ENCODE measurements around the gene ESRRG.
"Not testable (repeated sequence)": the region's sequence is repeated elsewhere in the genome, so short reads cannot be mapped to it uniquely, and the experiment has no call there.

The ESRRG gene

DNA sequence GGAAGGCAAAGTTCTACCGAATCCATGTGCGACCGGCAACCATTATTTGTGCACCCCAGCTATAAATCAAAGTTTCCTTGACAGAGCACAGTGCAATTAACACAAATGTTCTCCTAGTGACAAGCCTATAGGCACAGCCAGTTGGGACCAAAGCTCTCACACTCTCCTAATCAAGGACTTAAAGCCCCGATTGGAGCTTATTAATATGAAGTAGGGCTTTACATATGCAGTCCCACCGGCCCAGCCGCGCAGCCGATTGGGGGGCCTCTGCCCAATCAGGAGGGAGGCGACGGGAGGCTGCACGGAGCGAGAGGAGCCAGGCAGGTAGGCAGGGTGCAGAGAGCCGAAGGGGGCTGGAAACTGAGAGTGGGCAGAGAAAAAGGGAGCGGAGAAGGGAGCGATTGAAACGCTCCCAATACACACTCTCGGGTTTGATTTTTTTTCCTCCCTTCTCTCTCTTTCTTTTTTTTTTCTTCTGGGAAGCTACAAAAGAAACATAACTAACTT is at the start of gene ESRRG:
Gene ESRRG (minus strand): TSS at position 156 of the 507 bp plus-strand sequence. CDS start 130 bp downstream, at position 26.
- DNase-seq = no peak

DNA sequence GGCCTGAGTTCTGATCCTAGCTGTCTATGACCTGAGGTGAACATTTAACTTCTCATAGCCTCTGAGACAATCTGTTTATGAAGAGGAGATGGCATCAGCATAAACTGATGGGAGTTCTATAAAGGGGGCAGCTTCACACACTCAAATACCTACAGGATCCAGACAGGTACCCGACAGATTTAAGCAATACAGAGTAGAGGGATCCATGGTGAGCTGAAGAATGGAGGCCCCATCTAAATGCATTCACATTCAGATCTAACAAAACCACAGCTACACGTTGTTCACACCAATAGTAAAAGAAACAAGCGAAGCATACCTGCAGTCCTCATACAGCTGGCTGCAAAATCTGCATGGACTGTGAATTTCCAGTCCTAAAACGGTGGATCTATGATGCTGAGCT is 48.7 kb upstream of the ESRRG start:
- no peak for DNase-seq

DNA sequence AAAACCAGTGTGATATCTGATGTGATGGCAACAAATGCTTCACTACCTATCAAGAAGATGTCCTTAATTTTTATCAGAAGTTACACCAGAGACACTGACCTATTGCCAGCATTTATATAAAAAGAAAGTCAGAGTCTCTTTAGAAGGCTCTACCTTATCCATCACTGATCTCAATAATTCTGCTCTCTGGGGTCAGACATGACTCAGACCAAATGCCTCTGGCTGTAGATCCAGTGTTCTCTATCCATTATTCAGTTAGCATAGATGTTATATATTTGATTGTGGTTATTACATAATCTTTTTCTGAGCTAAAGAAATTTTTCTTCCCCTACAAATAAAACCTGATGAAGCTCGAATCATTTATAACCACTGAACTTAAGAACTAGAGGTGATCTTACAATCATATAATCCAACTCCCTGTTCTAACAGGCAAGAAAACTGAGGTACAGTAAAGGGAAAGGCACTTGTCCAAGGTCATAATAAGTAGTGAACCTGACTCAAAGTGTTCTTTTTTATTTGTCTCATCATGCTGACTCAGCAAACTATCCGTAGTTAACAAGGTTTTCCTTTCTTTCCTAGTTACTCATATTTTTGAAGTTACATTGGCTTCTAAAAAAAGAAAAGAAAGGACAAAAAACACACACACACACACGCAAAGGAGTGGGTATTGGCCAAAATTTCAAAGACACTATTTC is 43.6 kb upstream of the ESRRG start:
- DNase-seq = no peak

DNA sequence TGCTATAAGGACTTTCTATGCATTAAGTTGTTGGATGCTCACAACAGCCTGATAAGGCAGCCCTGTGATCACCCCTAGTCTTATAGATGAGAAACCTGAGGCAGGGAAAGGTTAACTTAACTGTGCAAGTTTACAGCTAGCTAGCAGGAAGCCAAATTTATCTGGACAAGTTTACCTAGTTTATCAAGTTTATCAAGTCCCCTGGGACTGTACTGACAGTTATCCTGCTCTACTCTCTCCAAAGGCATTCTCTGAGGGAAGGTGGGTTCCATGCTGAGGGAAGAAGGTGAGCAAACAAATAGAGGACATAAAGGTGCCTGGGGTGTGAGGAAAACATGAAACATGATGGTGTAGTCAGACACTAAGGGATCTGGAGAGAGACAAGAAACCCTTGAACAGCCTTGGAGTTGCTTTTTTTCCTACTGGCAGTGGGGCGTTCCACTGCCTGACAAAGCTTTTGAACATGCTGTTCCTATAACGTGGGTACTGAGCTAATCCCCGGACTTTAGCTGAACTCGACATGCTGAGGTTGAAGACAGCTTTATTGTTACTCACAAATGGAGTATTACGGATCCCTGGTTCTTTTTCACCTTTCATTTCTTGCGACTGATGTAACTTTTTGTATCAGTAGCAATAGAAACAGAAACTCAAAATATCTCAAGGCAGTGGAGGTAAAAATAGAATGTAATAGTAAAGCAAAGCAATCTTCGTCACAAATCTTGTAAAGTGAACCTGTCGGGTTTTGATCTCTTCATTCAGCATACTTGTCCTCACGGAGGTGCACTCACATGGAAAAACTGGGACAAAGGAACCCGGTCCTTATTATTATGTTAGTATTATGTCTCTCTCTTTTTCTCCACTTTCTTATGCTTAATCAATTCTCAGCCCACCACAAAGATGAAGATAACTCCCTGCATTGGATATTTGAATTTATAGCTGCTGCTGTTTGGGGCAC is 42.4 kb upstream of the ESRRG start:
- DNase-seq = no peak

DNA sequence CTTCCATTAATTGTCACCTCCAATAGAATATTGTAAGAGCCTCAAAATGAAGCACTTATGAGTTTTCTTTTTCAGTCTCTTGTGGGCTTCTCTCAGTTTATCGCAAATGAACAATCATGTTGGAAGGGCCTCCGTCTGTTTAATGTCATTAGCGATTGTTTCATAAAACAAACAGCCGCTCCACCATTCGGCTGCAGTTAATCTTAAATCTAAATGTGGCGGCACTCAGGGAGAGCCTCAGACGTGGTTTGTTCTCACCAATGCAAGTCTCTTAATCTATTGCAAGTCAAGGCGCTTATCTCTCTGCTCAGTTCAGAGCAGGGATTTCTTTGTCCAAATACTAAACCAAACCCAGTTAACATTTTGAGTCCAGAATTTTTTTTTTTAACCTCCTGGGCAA is 34.9 kb upstream of the ESRRG start:
- DNase-seq = no peak

DNA sequence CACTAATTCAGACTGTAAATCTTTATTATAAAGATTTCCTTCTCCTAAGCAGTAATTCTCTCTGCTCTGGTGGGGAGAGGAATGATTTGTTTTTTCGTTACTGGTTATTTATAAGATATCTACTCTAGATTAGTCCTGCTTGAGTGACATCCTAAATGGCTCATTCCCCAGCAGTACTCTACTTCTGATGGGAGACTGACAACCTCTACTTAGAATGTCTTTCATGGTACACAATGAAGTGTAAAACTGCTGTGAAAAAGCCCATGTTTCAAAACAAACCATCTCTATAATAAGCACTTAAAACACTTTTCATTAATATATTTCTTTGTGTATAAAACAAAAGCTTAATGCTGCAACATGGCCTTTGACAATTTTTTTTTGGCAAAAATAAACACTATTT is 33.9 kb upstream of the ESRRG start:
- no peak for DNase-seq

DNA sequence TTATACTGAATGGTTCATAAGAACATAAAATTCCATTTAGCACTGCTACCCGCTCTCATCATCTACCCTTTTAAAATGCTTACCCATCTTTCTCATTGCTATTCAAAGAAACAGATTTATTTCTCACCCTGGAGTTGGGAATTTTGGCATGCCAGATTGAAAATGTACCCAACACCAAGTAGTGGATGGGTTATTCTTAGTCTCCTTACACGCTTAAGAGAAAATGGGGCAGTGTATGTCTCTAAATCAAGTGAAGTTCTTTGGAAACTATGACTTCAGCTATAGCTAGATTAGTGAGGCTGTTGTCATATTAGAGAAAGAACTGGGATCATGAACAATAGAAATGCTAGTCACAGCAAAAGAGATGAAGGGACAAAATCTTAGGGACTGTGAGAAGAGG is 27.7 kb upstream of the ESRRG start:
- DNase-seq = no peak

DNA sequence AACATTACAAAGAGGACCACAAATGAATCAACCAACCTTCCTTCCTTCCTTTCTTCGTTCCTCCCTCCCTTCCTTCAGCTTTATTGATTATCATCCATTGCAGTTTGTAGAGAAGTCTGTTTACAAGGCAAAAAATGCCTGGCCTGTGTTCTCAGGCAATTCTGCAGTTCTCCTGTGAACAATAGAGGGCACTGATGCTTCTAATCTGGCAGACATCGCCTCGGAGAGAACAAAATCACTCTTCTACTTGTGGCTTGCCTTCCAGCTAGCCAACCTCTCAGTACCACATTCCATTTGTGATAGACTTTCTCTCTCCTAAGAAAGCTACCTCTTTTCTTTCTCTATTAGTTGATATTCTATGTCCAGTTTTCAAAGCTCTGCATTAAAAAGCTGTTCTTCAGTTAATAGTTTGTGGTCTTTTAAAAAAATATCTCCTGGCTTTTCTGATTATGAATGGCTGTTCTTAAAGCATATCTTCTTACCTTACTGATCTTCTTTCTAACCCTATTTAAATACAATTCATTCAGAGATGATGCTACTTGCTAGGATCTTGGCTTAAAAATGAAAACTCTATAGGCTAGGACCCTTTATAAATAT is 26.9 kb upstream of the ESRRG start:
- peak; percentile 1 for DNase-seq

DNA sequence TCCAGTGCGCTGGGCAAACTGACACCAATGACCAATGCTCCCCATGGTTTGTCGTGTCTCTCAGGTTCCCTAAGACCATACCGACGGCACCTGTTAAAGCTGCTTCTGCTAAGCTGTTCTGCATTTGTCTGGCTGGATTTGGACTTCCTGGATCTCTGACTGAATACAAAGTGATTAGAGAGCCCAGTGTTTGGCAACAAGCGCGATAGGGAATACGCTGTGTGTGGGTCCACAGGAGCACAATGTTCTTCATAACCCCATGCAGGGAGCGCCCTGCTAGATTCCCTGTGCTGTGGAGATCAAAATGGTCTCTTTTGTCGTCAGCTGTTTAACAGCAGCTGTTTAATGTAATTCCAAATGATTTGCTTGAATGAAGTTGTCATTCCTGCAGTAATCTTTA is 26.0 kb upstream of the ESRRG start:
- no peak for DNase-seq

DNA sequence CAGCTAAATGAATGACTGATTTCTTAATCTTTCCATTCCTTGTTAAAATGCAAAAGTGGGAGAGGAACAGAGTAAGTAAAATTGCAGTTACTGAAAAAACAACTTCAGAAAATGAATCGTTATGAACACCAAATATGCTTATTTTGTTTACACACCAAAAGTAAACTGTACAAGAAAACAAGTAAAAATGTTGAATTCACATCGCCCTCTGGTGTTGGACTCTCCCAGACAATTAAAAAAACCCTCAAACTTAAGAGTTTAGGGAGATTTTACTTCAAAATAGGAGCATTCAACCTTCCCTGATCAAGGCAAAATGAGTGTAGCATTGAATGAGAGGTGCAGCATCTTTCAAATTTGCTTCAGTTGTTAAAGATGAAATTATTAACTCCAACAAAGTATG is 19.4 kb upstream of the ESRRG start:
- no peak for DNase-seq

DNA sequence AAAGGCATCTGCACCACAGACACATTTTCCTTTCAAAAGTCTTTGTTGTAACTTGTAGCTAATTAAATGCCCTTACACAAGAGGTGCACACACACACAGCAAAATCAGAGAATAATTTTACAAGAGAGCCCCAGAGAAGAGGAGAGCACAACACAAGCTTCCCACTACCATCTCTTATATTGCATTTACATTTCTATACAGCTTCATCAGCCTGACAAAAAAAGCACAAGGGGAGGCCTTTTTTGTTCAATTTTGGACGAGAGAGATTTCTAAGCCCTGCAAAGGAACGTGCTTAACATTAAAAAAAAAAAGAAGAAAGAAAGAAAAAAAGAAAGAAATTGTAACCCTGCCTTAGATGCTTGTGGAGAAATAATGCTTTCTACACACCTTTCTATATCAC is 17.1 kb upstream of the ESRRG start:
- no peak for DNase-seq

DNA sequence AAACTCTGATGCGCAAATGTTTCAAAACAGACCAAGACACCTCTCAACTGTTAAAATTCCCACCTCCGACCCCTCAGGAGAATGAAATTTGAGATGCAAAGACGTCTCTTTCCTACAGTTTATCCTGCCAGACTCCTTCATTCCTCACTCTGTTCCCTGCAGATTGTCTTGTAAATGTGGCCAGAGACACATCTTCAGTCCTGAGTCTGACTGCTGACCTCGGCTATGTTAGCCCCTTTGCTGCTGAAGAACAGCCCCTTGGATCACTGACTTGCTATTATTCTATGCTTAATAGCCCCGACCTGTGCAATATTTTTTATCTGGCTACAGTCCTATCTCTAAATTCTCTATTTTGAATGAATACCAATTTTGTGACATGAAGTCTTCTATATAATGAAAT is 16.6 kb upstream of the ESRRG start:
- no peak for DNase-seq

DNA sequence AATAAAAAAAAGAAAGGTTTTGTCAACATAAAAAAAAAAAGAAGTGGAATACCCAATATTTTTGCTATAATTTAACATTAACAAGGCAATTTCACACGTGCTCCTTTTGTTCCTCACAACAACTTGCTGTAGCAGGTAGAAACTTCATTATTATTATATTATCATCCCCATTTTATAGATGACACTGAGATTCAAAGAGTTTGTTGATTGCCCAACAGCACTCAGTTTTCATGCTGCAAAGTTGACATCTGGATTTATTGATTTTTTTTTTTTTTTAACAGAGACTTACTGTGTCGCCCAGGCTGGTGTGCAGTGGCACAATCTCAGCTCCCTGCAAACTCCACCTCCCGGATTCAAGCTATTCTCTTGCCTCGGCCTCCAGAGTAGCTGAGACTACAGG is 8.9 kb upstream of the ESRRG start:
- DNase-seq = no peak

DNA sequence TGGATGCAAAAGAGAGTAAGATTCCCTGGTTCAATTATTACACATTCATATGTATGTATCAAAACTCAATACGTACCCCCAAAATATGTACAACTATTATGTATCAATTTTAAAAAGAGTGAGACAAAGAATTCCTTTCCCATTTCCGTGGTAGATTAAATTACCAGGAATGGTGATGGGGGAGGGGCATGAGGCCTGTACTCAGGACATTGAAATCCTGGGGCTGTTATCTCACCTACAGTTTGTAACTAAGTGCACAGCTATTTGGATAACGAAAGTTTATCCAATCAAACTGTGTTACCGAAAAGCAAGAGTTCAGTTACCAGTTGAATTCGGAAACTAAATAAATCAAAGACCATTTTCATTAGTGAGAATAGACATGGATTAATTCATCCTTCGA is 8.3 kb upstream of the ESRRG start:
- DNase-seq = no peak

DNA sequence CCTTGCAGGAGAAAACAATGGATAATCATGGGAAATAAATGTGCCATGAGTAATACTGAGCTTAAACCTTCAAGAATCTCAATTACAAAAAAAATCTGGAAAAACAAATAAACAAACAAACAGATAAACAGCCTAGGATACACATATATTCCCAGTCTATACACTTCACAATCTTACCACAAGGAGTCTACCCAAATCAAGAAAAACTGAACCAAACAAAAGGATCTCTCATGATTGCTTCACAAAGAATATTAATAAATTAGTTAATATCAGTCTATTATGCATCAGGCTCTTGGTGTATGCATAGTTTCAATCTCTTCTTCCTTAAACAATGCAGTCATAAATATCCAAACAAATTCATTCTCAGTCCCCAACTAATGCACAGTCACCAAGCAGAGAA is 3.2 kb upstream of the ESRRG start:
- DNase-seq = no peak

DNA sequence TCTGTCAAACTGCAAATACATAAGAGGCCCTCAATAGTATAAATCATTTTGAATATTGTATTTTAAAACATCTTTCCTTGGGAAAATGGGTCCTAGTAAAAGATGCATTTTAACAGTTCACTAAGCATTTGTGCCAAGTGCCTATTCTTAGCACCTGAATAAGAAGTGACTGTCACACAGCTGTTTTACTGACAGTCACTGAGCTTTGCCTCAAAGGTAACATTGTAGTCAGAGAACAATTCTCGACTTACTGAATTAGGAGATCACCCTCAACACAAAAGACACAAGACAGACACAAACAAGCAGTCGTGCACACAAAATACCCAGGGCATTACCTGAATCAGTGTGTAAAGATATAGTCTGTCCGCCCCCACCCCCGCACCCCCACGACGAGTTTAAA is 408 bp downstream of the ESRRG start:
- DNase-seq = no peak

DNA sequence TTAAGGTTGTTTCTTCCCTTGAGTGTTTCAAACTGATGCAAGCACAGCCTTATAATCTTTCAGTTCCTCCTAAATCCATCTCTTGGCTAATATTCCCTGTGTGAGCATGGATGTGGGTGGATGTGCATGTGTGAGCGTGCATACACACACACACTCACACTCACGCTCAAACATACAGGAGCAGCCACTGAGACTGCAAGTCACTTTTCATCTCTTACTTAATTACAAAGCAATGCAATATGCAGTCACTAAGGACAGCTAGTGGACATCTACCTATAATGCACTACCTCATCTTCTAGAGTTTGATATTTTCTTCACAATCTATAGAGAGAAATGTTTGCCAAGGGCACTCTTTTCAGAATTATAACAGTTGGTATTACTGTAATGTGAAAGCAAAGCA is 1.4 kb downstream of the ESRRG start:
- no peak for DNase-seq

DNA sequence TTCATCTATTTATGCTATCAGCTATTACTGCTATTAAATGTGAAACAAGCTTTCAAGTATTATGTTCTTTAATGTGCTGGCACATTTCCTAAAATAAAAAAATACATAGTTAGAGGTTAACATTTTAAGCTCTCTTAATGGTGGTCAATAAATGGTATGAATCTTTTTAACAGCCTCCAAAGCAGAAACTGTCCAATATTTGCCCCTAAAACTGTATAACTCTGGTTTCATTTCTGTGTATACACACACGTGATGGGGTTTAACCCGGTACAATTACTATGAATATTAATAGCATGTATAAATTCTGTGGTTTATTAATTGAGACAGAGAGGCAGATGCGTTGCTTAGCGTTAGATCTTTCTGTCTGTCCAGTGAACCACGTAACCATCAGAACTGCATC is 2.2 kb downstream of the ESRRG start:
- no peak for DNase-seq

DNA sequence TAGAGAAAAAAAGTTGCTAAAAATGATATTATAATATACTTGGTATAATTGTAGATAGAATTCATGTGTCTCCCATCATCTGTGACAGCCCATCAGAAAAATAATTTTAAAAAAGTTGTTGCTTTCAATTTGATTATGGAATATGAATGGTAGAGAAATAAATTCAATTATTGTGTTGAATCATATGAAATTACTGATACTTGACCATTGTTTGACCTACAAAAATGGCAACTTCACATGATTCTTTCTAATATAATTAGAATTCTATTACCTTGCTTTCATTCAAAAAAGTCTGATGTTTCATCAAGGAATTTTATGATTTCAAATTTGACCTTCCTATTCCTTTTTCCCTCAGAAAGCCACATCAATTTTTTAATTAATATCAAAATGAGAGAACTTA is 11.5 kb downstream of the ESRRG start:
- no peak for DNase-seq

DNA sequence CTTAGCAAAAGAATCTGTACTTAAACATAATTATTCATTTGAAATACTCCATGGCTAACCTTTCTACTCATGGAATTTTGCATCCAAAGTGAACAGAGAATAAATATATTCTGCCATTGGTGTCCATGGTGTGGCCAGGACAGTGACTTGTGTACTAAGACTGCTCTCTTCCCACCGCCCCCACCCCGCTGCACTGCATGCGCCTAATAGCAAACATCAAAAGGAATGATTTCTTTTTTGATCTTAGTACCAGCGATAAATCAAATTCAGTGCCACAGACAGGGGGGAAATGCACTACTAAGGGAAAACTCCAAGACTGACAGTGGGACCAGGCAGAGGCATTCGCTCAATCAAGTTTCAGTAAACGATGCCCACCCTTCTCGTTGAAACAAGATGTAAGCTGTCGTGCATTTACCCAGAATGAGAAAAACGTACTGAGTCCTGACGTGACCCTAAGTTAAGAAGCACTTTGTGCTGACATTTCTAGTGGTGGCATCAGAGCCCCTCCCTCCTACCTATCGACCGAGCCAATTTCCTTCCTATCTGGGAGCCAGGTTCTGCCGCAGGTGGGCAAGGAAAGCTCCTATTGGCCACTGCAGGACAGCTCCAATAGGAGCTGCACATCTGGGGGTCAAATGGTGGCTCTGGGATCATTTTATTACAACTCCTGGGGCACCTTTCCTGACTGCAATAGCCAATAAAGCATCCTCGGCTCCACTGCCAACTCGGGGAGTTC is 12.5 kb downstream of the ESRRG start:
- DNase-seq = no peak

DNA sequence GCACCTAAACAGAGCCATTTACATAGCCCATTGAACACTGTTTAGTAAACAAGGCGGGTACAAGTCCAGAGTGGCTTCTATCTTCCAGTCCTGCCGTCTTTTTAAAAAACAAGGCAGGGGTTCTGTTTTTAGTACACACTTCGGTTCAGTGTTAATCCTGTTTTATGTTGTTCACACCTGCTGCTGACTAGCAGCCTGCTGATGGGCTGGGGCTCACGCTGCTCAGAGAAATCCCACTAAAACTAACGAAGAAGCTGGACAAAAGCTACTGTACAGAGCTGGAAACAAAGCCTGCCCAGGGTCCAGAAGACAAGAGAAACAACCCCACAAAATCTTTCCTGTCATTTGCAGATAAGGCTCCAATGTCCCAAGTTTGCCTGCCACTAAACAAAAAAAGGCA is 13.2 kb downstream of the ESRRG start:
- DNase-seq = no peak

DNA sequence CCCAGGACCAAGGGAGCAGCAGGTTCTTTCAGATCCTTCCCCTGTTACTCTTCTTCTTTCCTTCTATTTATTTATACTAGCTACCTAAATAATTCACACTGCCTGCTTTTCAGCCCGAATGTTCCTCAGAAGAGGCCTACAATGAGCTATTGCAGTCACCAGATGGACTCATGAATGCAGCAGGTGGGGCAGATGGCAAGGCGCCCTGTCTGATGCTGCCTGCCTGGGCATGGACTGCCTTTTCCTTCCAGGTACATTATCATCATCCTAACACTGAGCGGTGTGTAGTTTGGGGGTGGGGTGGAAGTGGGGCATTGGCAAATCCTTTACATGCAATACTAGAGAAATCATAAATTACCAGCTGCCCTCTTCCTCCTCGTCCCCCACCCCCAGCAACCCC is 17.6 kb downstream of the ESRRG start:
- DNase-seq = no peak

DNA sequence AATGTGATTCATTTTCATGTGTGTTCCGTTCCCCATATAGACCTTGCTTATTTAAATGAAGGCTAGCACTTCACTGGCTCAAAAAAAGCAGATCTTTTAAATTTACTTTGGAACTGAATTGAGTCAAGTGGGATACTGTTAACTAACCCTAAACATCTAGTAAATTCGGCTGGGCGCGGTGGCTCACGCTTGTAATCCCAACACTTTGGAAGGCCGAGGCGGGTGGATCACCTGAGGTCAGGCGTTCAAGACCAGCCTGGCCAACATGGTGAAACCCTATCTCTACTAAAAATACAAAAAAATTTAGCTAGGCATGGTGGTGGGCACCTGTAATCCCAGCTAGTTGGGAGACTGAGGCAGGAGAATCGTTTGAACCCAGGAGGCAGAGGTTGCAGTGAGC is 19.2 kb downstream of the ESRRG start:
- not testable (repeated sequence) for DNase-seq

Data from activated CD4-positive, alpha-beta T cell treated with anti-CD3 and anti-CD28 coated beads, Interleukin-2, amount 50 U/mL, for 16 hours (primary cell).